GM12878 (cell line): ENCODE results near the gene FOXP1. TPM values are rescaled to one million over a fixed set of nuclear protein-coding genes. Genes with fewer than 3 reads are reported as not detected.

Experiments
- ATAC-seq: fragments of 200-7000 bp; cut with Tn5 transposase; 3 replicates; pipeline ENCODE4 v1.9.1; 2020; ENCODE audit warnings: mild to moderate bottlenecking, moderate library complexity
- BruUV-seq: library from RNA; stranded (reverse); fragments of 400-500 nt; replicated peaks from 2 replicates; lab custom pipeline; 2021; lab: Mats Ljungman, UMichigan
- CTCF ChIA-PET: fragments of 300-600 bp; sonication (Branson Sonifier 250); formaldehyde crosslinking; extraction: SDS; loops from one replicate; lab custom pipeline; 2021; ENCODE audit warnings: inconsistent platforms; lab: Yijun Ruan, JAX
- POLR2A ChIA-PET: fragments of 350-600 bp; formaldehyde crosslinking; extraction: SDS; loops from one replicate; lab custom pipeline; 2021; ENCODE audit warnings: inconsistent platforms; lab: Charles Lee
- RAD21 ChIA-PET: fragments of 300-600 bp; sonication (Branson Sonifier 250); formaldehyde crosslinking; loops from one replicate; lab custom pipeline; 2023; ENCODE audit warnings: antibody characterized with exemption; ENCODE audit not compliant: unreplicated experiment; lab: Charles Lee
- SMC1A ChIA-PET: fragments of 300-600 bp; sonication (Branson Sonifier 250); formaldehyde crosslinking; loops from one replicate; lab custom pipeline; 2023; ENCODE audit not compliant: unreplicated experiment, uncharacterized antibody; lab: Charles Lee
- DNase-seq: peaks from one replicate; pipeline ENCODE4 v3.0.0-alpha.2; 2011; ENCODE audit warnings: low read depth, low spot score
- FAIRE-seq: peaks from 3 replicates; lab custom pipeline; 2011; peaks lifted over from hg19 to GRCh38; lab: Jason Lieb, UNC
- H2AFZ ChIP-seq: 2 replicates; pipeline ENCODE4 v1.6.0; 2011; ENCODE audit warnings: low read depth, low read length, control low read depth; ENCODE audit not compliant: control insufficient read depth
- H3K27ac ChIP-seq: 2 replicates; pipeline ENCODE4 v1.5.1; 2011; ENCODE audit warnings: control low read depth; ENCODE audit not compliant: control insufficient read depth, insufficient read depth
- H3K27me3 ChIP-seq, 2 experiments: replicated peaks in 1 of 2; 2 replicates each; pipeline versions ENCODE4 v1.6.0 to v1.6.1; 2011; ENCODE audit warnings: low read length in 1 of 2; ENCODE audit not compliant: control insufficient read depth in 2 of 2, insufficient read depth in 2 of 2
- H3K36me3 ChIP-seq, 2 experiments: 2 replicates each; pipeline ENCODE4 v1.5.1; 2011; ENCODE audit warnings: low read length in 1 of 2; ENCODE audit not compliant: control insufficient read depth in 2 of 2, insufficient read depth in 2 of 2
- H3K4me1 ChIP-seq: 2 replicates; pipeline ENCODE4 v1.6.1; 2011; ENCODE audit warnings: mild to moderate bottlenecking, low read length, moderate library complexity, mixed read lengths; ENCODE audit not compliant: control insufficient read depth, insufficient read depth
- H3K4me2 ChIP-seq: 2 replicates; pipeline ENCODE4 v1.6.0; 2011; ENCODE audit warnings: control low read depth; ENCODE audit not compliant: control insufficient read depth, insufficient read depth
- H3K4me3 ChIP-seq: fragments of 200-600 bp; sonication (generic); 2 replicates; pipeline ENCODE4 v1.5.1; 2016
- H3K79me2 ChIP-seq: 2 replicates; pipeline ENCODE4 v1.6.0; 2011; ENCODE audit warnings: low read length; ENCODE audit not compliant: control insufficient read depth, insufficient read depth
- H3K9ac ChIP-seq: 2 replicates; pipeline ENCODE4 v1.8.0; 2011; ENCODE audit warnings: low read length, control low read depth, mixed read lengths; ENCODE audit not compliant: control insufficient read depth, insufficient read depth
- H3K9me3 ChIP-seq: replicated peaks from 3 replicates; pipeline ENCODE4 v1.5.1; 2011; ENCODE audit warnings: mild to moderate bottlenecking, low read length; ENCODE audit not compliant: control insufficient read depth, insufficient read depth
- H4K20me1 ChIP-seq: 2 replicates; pipeline ENCODE4 v1.6.0; 2011; ENCODE audit not compliant: control insufficient read depth, insufficient read depth
- BCL11A ChIP-seq: IDR thresholded peaks from 2 replicates; pipeline ENCODE4 v1.6.1; 2011; ENCODE audit warnings: low read depth, low read length
- EP300 ChIP-seq, 2 experiments: fragments of 150-350 bp in 1 of 2; IDR thresholded peaks; 2 replicates each; pipeline ENCODE4 v1.6.1; 2011 to 2012; ENCODE audit warnings: low read depth in 2 of 2, low read length in 2 of 2, borderline replicate concordance in 1 of 2, improper control_type of control experiment in 1 of 2, inconsistent platforms in 1 of 2; ENCODE audit not compliant: control insufficient read depth in 1 of 2
- FOXM1 ChIP-seq: IDR thresholded peaks from 2 replicates; pipeline ENCODE4 v1.6.1; 2012; ENCODE audit warnings: low read depth, mild to moderate bottlenecking, inconsistent platforms, low read length, moderate library complexity
- GABPA ChIP-seq: IDR thresholded peaks from 2 replicates; pipeline ENCODE4 v1.6.1; 2014; ENCODE audit warnings: antibody characterized with exemption, low read depth, mild to moderate bottlenecking, inconsistent platforms
- HCFC1 ChIP-seq: fragments of 150-350 bp; IDR thresholded peaks from 2 replicates; pipeline ENCODE4 v1.6.1; 2014; ENCODE audit warnings: low read length
- NBN ChIP-seq: fragments of 450-650 bp; IDR thresholded peaks from 2 replicates; pipeline ENCODE4 v1.6.1; 2016
- PAX8 ChIP-seq: fragments of 450-650 bp; IDR thresholded peaks from 2 replicates; pipeline ENCODE4 v1.6.1; 2017; ENCODE audit warnings: mild to moderate bottlenecking, moderate library complexity
- POLR2AphosphoS5 ChIP-seq: IDR thresholded peaks from 2 replicates; pipeline ENCODE4 v1.6.1; 2011; ENCODE audit warnings: mild to moderate bottlenecking, low read length, inconsistent platforms
- RAD51 ChIP-seq: fragments of 450-650 bp; IDR thresholded peaks from 2 replicates; pipeline ENCODE4 v1.6.1; 2016; ENCODE audit warnings: moderate library complexity, mild to moderate bottlenecking, inconsistent platforms
- SP1 ChIP-seq: IDR thresholded peaks from one replicate; pipeline ENCODE4 v1.6.1; 2011; ENCODE audit warnings: low read depth, low read length
- SREBF2 ChIP-seq: IDR thresholded peaks from 2 replicates; pipeline ENCODE4 v1.6.1; 2012; ENCODE audit warnings: mild to moderate bottlenecking, low read length
- SRF ChIP-seq, 2 experiments: IDR thresholded peaks; 2 replicates each; pipeline ENCODE4 v1.6.1; 2011; ENCODE audit warnings: low read depth in 2 of 2, low read length in 2 of 2, mild to moderate bottlenecking in 1 of 2, moderate library complexity in 1 of 2
- TCF12 ChIP-seq: IDR thresholded peaks from 2 replicates; pipeline ENCODE4 v1.6.1; 2011; ENCODE audit warnings: low read depth, mild to moderate bottlenecking, low read length
- TCF7 ChIP-seq: IDR thresholded peaks from 2 replicates; pipeline ENCODE4 v1.6.1; 2014; ENCODE audit warnings: antibody characterized with exemption, borderline replicate concordance
- WRNIP1 ChIP-seq: IDR thresholded peaks from 2 replicates; pipeline ENCODE4 v1.6.1; 2011; ENCODE audit warnings: low read depth, low read length, improper control_type of control experiment, borderline replicate concordance
- ZNF384 ChIP-seq: IDR thresholded peaks from 2 replicates; pipeline ENCODE4 v1.6.1; 2012; ENCODE audit warnings: low read depth, mild to moderate bottlenecking, low read length, improper control_type of control experiment, borderline replicate concordance
- WGBS: methylation state at CpG from one replicate; pipeline ENCODE4 v1.1.6; 2016; ENCODE audit warnings: low lambda C conversion rate; ENCODE audit not compliant: insufficient replicate concordance, insufficient coverage; ENCODE audit errors: missing lambda C conversion rate; 5-methylcytosine and 5-hydroxymethylcytosine counted together
- in situ Hi-C: fragments of 300-500 bp; cut with MboI; formaldehyde crosslinking; loops from 9 replicates; pipeline ENCODE4 v1.14.3; 2018; ENCODE audit warnings: mixed read lengths
- intact Hi-C: fragments of 100-400 bp; cut with micrococcal nuclease; formaldehyde crosslinking; loops from one replicate; pipeline ENCODE4 v1.14.2; 2022; ENCODE audit not compliant: unreplicated experiment
- polyA plus RNA-seq, 11 experiments: library from polyadenylated mRNA; depleted of rRNA in 4 of 11; unstranded in 6 of 11; stranded (reverse) in 5 of 11; fragments of >200 nt; fragmentation: Nextera tagmentation in 4 of 11; fragmentation: Illumina TruSeq in 1 of 11; extraction: Ambion mirVana in 4 of 11; extraction: Trizol in 1 of 11; gene quantifications; 1 replicate in 1 of 11; 2 replicates in 10 of 11; pipeline versions ENCODE4 v1.2.1 to v1.2.3, GENCODE V29; 2011 to 2016; ENCODE audit warnings: inconsistent platforms in 2 of 11, missing spikeins in 2 of 11, low read depth in 1 of 11
- total RNA-seq, 4 experiments: library from RNA; depleted of rRNA in 3 of 4; stranded (reverse); fragments of >200 nt in 3 of 4; fragmentation: Illumina TruSeq in 1 of 4; extraction: Trizol in 1 of 4; gene quantifications; 2 replicates each; pipeline versions ENCODE4 v1.2.1 to v1.2.3, GENCODE V29; 2013 to 2021
- TF ChIP-seq, protein P1 (sequence below): IDR thresholded peaks from 2 replicates; pipeline ENCODE4 v1.6.1; 2012; ENCODE audit warnings: mild to moderate bottlenecking, low read depth, low read length
- TF ChIP-seq, protein P2 (sequence below): fragments of 450-650 bp; IDR thresholded peaks from 2 replicates; pipeline ENCODE4 v1.6.1; 2017; ENCODE audit warnings: low read depth, mild to moderate bottlenecking, moderate library complexity
- TF ChIP-seq, protein P3 (sequence below): fragments of 450-650 bp; IDR thresholded peaks from 2 replicates; pipeline ENCODE4 v1.6.1; 2016; ENCODE audit warnings: mild to moderate bottlenecking

Gene FOXP1
- total and polyA plus RNA-seq, 10 of the 15 experiments (the other 5 are each of a cell fraction or from before 2014, with no cell fraction given): 0.05 to 1.6 (median 0.20) TPM; not detected in 1

DNA sequence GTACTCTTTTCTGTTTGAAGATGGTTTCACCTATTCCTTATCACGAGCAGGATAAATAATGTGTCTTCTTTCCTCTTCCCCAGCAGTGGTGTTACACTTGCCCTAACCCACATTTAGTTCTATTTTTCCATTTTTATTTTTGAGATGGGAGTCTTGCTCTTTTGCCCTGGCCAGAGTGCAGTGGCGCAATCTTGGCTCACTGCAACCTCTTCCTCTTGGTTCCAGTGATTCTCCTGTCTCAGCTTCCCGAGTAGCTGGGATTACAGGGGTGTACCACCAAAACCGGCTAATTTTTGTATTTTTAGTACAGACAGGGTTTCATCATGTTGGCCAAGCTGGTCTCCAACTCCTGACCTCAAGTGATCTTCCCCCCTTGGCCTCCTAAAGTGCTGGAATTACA lies 372.4 kb downstream of the FOXP1 start:
- Histone ChIP-seq H4K20me1 (no peaks in the 10 kb centered on the region), H2AFZ (no peak overlapping the region), H3K9me3 (no peaks in the 10 kb centered on the region), H3K27me3 (no peaks in the 10 kb centered on the region; a peak in 2 of 4 replicates), H3K27ac (no peak overlapping the region), H3K79me2 (no peaks in the 10 kb centered on the region), H3K4me2 (no peak overlapping the region), H3K36me3 (no peaks in the 10 kb centered on the region), H3K4me3 (no peak overlapping the region), H3K9ac (no peak overlapping the region), H3K4me1 (no peaks in the 10 kb centered on the region)
- intact Hi-C loops (no loop called here), in situ Hi-C loops (no loop called here)
- no peak for ATAC-seq
- ChIA-PET RAD21 (no interaction called here), SMC1A (no interaction called here), CTCF (no interaction called here), POLR2A (no interaction called here)
- no peak for TF ChIP-seq BCL11A
- no peak for TF ChIP-seq FOXM1
- TF ChIP-seq NBN: no peak
- TF ChIP-seq, protein P1, sequence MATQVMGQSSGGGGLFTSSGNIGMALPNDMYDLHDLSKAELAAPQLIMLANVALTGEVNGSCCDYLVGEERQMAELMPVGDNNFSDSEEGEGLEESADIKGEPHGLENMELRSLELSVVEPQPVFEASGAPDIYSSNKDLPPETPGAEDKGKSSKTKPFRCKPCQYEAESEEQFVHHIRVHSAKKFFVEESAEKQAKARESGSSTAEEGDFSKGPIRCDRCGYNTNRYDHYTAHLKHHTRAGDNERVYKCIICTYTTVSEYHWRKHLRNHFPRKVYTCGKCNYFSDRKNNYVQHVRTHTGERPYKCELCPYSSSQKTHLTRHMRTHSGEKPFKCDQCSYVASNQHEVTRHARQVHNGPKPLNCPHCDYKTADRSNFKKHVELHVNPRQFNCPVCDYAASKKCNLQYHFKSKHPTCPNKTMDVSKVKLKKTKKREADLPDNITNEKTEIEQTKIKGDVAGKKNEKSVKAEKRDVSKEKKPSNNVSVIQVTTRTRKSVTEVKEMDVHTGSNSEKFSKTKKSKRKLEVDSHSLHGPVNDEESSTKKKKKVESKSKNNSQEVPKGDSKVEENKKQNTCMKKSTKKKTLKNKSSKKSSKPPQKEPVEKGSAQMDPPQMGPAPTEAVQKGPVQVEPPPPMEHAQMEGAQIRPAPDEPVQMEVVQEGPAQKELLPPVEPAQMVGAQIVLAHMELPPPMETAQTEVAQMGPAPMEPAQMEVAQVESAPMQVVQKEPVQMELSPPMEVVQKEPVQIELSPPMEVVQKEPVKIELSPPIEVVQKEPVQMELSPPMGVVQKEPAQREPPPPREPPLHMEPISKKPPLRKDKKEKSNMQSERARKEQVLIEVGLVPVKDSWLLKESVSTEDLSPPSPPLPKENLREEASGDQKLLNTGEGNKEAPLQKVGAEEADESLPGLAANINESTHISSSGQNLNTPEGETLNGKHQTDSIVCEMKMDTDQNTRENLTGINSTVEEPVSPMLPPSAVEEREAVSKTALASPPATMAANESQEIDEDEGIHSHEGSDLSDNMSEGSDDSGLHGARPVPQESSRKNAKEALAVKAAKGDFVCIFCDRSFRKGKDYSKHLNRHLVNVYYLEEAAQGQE: no peak
- no peak for TF ChIP-seq PAX8
- no peak for TF ChIP-seq EP300 (IDR thresholded peaks at IDR 0.05; ENCODE audit: borderline replicate concordance in 1 of 2, control insufficient read depth in 1 of 2, low read depth in 2 of 2, low read length in 2 of 2)
- TF ChIP-seq ZNF384: no peak
- TF ChIP-seq WRNIP1: no peak
- TF ChIP-seq POLR2AphosphoS5: no peak
- TF ChIP-seq RAD51: no peak
- no peak for TF ChIP-seq SREBF2
- no peak for TF ChIP-seq SRF (IDR thresholded peaks at IDR 0.05; ENCODE audit: low read depth in 2 of 2, low read length in 2 of 2)
- no peak for TF ChIP-seq TCF7
- no peak for TF ChIP-seq SP1
- TF ChIP-seq TCF12: no peak
- TF ChIP-seq HCFC1: no peak
- no peak for TF ChIP-seq GABPA
- TF ChIP-seq, protein P2, sequence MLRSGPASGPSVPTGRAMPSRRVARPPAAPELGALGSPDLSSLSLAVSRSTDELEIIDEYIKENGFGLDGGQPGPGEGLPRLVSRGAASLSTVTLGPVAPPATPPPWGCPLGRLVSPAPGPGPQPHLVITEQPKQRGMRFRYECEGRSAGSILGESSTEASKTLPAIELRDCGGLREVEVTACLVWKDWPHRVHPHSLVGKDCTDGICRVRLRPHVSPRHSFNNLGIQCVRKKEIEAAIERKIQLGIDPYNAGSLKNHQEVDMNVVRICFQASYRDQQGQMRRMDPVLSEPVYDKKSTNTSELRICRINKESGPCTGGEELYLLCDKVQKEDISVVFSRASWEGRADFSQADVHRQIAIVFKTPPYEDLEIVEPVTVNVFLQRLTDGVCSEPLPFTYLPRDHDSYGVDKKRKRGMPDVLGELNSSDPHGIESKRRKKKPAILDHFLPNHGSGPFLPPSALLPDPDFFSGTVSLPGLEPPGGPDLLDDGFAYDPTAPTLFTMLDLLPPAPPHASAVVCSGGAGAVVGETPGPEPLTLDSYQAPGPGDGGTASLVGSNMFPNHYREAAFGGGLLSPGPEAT: no peak
- TF ChIP-seq, protein P3, sequence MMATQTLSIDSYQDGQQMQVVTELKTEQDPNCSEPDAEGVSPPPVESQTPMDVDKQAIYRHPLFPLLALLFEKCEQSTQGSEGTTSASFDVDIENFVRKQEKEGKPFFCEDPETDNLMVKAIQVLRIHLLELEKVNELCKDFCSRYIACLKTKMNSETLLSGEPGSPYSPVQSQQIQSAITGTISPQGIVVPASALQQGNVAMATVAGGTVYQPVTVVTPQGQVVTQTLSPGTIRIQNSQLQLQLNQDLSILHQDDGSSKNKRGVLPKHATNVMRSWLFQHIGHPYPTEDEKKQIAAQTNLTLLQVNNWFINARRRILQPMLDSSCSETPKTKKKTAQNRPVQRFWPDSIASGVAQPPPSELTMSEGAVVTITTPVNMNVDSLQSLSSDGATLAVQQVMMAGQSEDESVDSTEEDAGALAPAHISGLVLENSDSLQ: no peak
- no peak for FAIRE-seq
- WGBS: 4% methylated on average over 4 of the region's 4 CpGs
- no TSS peak for BruUV-seq
- DNase-seq: no peak
